Activated T-helper 1 cell treated with Interleukin-2 at 50 U/mL for 16 hours (primary cell): ENCODE results near the gene AAMP.
"Not testable (repeated sequence)": the region's sequence is repeated elsewhere in the genome, so short reads cannot be mapped to it uniquely, and the experiment has no call there.

Experiments used
- DNase-seq: peaks from one replicate; pipeline ENCODE4 v3.0.0-alpha.2; 2020; ENCODE audit warnings: low read depth

The AAMP gene

DNA sequence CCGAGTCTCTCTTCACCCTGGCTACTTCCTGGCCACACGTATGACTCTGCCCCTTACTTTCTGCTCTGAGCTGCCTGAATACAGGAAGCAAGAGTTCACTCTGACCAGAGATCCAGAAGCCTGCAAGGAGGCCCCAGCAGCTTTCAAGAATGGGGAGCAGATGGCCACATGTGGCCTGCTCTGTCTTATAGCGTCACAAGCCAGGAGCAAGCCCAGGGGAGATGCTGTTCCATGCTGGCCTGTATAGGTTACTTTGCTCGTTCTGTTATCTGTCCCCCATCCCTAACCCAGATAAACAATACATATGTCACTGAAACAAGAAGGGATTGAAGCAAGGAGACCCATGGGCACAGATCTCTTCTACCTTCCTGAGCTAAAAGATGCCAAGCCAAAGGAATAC, 4.6 kb upstream of the AAMP start:
- no peak for DNase-seq

DNA sequence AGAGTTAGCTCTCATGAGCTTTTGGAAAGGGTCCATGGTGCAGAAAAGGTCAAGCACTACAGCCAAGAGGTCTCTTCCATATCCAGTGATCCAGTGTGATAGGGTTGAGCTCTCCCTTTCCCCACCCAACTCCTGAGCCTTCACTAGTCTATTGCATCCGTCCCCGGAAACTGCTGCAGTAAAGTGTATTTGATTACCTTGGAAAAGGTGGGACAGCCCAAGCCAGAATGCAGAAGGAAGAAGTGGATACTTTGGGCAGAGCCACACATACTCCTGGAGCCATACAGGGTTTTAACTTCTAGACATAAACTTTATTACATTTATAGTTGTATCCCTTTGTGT, 3.9 kb upstream of the AAMP start:
- DNase-seq, result no peak

DNA sequence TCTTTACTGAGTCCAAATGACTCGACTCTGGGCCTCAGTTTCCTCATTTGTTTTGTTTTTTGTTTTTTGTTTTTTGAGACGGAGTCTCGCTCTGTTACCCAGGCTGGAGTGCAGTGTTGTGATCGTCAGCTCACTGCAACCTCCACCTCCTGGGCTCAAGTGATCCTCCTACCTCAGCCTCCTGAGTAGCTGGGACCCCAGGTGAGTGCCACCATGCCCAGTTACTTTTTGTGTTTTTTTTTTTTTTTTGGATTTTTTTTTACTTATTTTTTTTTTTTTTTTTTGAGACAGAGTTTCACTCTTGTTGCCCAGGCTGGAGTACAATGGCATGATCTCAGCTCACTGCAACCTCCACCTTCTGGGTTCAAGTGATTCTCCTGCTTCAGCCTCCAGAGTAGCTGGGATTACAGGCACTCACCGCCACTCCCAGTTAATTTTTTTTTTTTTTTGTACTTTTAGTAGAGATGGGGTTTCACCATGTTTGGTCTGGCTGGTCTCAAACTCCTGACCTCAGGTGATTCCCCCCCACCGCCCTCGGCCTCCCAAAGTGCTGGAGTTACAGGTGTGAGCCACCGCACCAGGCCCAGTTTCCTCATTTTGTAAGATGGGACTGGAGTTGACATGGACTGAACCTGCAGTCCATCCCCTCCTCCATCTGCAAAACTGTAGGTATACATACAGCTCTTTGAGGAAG, 3.4 kb upstream of the AAMP start:
- not testable (repeated sequence) for DNase-seq

DNA sequence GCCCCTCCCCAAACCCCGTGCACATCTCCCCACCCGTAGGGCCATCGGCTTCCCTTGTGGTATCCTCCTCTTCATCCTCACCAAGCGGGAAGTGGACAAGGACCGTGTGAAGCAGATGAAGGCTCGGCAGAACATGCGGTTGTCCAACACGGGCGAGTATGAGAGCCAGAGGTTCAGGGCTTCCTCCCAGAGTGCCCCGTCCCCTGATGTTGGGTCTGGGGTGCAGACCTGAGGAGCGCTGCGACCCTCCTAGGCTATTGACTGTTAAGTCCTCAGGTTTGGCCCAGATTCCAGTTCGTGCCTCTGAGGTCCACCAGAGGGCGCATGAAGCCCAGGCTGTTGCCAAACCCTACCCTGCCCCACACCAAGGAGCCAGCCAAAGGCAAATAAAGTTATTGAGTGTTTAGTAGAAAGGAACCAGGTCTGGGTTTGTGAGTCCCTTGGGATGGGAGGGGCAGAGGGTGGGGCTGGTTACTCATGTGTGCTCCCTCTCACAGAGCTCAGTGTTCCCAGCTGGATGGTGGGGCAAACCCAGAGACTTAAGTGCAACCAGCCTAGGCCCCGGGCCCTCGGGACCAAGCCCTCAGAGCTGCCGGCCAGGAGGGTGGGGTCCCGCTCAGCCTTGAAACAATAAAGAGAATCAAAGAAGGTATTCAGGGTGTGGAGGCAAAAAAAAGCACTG, 2.7 kb upstream of the AAMP start:
- peak; percentile 69 for DNase-seq

DNA sequence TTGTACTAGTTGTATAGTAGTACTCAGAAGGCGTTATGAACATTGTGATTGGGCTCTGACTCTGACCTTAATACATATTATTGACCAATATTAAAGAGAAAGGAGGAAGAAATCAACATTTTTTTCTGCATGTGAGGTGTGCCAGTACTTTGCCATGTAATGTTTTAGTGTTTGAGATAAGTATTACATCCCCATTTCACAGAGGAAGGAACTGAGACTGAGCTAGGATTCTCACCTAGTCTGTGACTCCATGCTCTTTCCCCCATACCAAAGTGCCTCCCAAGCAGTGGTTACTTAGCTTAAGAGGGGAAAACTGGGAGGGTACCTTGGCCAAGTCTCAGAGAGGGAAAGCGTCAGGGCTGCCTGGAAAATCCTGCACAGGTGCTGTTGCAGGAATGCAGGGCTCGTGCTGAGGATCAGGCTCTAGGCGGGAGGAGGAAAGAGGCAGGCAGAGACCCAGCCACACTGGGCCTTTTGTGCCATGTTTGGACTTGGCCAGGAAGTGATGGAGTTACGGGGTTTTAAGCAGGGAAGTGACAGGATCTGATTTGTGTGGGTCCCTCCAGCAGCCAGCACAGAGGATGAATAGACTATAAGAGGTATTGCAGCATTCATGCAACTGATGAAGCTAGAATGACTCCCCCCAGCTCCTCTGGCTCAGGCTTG, 2.1 kb upstream of the AAMP start:
- no peak for DNase-seq

DNA sequence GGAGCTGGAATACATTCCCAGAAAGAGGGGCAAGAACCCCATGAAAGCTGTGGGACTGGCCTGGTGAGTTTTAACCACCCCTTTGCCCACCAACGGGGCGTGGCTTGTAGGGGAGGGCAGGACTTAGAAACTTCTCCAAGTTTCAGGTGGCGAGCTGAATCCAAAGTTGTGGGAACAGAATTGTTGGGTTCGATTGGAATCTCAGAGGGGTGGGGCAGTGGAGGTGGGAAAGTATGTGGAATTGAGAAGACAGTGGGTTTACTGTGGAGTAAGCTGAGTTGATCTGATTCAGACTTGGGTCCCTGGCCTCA, 1.5 kb upstream of the AAMP start:
- no peak for DNase-seq

DNA sequence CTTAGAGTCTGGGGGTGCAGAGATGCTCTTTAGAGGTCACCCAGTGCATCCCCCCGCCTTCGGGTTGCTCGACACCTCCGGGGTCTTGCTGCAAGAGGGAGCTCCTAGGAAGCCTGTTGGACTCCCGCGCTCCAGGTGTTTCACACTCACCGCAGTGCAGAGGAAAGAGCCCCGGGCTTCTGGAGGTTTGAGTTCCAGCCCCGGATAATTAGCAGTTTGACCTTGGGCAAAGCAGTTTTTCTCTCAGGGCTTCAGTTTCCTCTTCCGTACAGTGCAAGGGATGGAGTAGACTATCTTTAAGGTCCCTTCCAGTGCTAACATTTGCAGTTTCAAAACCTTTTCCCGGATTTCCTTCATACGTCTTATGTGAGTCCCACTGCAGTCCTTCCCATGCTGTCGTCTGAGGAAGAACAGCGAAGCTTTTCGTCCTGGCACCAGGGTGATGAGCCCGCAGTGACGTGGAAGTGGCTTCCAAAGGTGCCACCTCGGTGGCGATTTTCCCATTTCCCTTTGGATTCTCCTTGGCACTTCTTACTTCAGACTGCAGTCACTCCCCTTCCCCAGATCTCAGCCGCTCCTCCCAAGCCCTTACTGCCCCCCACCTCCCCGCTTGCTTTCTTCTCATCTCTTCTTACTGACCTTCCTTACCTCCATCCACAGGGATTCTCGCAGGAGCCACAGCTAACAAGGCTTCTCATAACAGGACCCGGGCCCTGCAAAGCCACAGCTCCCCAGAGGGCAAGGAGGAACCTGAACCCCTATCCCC, 967 bp upstream of the AAMP start:
- no peak for DNase-seq

DNA sequence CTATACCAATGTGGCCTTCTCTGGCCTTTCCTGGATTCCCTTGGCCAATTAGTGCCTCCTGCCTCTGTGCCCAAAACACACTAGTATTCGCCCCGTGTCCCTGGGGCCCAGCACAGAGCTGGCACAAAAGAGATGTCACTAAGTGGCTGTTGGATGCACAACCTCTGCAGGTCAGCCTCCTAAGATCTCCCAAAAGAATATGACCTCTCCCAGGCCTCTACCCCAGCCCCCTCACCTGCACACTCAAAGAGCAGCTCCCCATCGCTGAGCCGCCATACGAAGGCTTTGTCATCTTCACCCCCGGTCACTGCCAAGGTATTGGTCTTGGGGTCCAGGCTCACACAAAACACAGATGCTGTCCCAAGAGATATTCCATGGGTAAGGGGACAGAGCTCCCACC, 2.7 kb downstream of the AAMP start:
- no peak for DNase-seq

DNA sequence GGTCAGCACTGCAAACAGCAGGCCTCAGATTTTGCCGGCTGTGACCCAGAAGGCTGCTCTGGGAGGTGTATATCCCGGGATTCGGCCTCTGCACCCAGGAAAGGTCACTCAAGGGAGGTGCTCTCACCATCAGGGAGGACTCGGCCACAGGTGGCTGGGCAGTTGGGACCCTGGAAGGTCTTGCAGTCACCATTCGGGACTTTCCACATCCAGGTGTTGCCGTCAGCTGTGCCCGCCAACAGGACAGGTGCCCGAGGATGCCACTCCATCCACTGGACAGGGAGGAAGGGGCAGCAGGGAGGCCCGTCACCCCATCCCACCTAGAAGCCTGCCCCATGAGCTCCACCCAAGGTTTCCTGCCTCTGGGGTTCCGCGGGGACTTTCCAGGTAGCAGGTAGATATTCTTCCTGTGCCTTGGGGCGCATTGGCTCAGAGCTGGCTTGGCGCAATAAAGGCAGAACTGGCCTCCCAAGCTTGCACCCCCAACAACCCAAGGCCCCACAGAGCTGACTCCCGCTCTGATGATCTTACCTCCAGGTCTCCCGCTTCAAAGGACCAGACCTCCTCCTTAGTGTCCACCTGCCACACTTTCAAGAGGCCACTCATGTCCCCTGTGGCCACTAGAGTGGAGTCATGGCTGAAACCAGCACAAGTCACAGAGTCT, 3.5 kb downstream of the AAMP start:
- DNase-seq, result no peak

DNA sequence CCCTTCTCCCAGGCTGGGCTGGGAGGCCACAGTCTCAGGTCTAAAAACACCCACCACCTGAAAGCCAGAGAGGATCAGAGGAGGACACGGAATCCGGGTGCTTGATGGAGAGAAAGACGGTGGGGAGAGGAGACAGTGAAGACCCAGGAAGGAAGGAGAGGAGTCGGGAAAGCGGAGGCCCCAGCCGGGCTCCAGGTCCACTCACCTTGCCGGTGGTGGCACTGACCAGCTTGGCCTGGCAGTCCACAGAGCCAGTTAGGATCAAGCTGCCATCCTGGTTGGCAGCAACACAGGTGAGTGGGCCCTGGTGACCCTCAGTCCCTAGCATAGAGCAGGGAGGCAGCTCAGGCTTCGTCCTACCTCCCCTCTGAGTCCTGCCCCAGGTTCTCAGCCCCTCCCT, 4.3 kb downstream of the AAMP start:
- no peak for DNase-seq

DNA sequence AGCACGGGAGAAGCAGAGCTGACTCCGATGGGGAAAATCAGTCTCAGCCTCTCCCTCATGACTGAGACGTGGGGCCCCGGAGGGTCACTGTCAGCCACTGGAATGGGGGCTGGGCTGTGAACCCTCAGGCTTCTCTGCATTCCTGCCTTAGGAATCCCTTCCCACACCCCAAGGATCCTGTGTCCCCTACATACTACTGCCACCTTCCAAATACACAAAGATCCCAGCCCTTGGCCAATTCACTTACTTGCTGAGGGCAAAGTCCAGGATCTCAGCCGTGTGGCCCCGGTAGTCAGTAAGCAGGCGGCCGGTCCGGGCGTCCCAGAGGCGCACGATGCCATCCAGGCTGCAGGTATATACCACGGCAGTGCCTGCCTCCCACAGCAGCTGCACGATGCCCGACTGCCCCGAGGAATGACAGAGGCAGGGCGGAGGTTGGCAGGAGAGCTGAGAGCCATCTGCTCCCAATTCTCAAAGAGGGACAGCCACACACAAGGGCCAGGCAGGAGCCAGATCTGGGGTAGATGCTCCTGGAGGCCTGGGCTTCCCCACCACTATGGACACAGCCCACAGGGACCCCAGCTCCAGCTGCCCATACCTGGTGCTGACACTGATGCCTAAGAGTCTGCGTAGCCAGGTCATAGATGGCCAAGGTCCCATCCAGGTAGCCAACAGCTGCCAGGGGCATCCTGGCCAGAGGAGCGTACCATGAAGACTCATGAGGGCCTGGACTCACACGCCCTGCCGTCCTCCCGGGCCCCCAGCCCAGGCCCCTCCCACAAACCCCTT, 5.0 kb downstream of the AAMP start:
- no peak for DNase-seq

DNA sequence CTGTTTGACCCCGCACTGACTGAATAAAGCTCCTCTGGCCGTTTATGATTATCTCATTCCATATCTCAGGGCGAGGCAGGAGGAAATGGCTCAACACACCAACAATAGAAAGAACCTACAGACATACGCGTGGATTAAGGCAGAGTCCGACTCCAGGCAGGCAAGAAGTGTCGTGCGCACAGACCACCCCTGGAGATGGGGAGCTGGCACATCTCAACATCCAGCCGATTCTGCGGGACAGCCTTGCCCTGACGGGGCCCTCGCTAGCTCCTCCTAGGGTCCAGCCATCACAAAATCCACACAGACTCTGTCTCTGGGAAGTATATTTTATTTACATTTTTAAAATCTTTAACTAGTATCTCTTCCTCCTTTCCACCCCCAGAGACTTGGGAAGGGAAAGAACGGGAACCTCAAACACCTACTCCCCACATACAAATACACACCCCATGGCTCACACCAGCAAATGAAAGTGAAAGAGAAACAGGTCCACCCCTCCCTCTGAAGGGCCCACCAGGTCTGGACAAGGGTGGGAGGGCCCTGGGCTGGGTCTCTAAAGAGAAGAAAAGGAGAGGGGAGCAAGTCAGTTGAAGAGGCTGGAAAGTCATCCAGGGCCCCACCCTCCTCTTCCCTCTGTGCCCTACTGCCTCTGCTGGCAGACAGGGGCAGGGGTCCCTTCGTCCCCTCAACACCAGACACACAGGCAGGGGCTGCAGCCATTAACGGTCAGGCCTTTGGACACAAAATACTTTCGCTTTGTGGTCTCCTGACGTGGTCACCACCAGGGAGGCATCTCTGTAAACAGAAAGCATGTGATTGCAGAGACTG, 5.9 kb downstream of the AAMP start:
- no peak for DNase-seq

DNA sequence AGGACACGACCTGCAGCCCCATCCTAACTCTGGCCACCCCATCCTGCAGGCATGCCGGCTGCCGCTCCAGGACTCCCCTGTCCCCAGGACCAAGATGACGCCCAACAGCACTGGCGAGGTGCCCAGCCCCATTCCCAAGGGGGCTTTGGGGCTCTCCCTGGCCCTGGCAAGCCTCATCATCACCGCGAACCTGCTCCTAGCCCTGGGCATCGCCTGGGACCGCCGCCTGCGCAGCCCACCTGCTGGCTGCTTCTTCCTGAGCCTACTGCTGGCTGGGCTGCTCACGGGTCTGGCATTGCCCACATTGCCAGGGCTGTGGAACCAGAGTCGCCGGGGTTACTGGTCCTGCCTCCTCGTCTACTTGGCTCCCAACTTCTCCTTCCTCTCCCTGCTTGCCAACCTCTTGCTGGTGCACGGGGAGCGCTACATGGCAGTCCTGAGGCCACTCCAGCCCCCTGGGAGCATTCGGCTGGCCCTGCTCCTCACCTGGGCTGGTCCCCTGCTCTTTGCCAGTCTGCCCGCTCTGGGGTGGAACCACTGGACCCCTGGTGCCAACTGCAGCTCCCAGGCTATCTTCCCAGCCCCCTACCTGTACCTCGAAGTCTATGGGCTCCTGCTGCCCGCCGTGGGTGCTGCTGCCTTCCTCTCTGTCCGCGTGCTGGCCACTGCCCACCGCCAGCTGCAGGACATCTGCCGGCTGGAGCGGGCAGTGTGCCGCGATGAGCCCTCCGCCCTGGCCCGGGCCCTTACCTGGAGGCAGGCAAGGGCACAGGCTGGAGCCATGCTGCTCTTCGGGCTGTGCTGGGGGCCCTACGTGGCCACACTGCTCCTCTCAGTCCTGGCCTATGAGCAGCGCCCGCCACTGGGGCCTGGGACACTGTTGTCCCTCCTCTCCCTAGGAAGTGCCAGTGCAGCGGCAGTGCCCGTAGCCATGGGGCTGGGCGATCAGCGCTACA, 7.0 kb downstream of the AAMP start:
- DNase-seq, result no peak

DNA sequence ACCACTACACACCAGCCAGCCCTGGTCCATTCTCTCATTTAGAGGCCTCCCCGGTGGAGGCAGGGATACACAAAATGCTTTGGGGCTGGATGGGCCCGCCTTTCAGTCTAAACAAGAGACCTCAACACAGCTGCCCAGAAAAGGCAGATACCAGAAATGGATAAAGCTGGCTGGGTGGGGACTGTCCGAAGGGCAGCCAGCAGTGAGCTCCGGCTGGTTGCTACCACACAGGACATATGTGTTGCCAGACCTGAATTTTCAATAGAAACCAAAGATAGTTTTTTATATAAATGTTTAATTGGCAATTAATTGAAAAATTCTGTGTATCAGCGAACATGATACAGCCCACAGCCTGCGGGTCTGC, 7.7 kb downstream of the AAMP start:
- DNase-seq, result no peak

DNA sequence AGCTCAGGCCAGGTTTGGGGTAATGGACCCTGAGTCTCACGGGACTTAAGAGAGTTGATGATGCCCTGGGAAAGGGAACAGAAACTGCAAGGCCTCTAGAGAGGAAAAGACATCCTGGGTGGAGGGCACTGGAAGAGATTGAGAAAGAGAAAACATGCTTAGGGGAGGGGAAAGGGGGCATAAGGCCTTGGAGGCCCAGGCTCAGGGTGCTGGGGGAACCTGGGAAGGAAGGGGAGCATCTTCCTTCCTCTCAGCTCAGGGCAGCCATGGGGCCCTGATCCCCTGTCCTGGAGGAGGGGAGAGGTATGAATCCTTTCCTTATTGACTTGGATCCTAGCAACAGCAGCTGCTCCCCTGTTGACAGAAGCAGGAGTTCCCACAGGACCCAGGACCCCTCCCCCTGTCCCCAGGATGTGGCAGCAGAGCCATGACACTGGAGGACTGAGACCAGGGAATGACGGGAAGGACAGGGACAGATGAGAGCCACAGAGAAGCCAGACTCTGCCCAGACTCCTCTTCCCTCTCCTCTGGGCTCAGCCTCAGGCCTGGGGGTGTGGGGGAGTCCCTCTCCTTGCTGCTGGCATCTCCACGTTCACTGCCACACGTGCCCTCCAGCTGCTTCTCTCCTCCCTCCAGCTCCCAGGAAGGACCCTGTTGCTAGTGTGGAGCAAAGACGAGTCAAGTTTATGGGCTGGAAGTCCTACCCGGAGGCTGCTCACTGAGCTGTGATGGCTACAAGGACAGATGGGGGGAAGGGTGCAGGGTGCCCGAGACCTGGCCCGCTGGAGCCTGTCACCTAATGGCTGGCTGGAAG, 8.3 kb downstream of the AAMP start:
- DNase-seq, result no peak

DNA sequence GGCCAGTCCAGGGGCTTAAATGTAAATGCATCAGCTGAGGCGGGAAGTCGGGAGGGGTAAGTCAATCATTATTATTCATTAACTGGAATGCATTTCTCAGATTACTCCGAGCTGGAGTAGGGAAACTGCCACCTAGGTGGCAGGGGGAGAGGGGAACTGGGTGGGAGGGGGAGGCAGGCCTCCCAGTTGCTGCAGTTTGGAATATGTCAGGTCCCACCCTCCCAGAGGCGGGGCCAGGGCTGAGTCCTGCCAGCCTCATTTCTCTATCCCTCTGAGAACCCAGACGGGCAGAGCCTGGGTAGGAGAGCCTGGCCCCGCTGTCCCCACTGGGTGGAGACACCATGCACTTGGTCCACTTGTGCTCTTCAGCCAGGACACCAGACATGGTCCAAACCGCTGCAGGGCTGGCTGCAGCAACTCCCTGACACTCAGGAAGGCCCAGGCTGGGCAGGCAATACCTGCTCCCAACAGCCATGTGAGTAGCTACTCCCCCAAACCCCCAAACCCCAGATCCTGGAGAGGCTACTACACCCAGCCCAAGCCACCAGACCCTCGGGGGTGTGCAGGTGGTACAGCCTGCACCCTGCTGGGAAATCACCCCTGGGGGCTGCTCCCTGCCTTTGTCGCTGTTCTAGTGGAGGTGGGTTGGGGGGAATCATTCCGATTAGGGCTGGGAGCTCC, 9.1 kb downstream of the AAMP start, which contains the start of gene GPBAR1:
Gene GPBAR1 (plus strand): TSS at position 274 of the 681 bp plus-strand sequence. CDS start 1,710 bp downstream, outside the sequence.
- no peak for DNase-seq

DNA sequence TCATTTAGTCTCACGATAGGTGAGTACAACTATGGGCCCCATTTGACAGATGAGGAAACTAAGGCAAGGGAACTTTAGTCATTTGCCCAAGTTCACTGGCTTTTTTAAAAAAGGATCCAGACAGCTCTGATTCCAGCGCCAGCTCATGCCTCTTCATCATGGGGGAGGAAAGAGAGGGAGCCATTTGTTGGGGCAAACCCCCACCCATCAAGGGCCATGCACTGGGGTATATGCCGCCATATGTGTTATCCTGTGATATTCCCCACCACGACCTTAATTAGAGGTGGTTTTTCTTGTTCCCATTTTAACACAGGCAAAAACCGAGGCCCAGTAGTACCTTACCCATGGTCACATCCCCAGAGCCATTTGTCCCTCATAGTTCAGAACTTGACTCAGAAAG, 9.8 kb downstream of the AAMP start:
- no peak for DNase-seq
